HUDEP-2 (cell line): ENCODE data around the gene REELD1.

Source experiments
- DNase-seq, 76 experiments: peaks; one replicate each; lab custom pipeline; 2025; ENCODE audit not compliant: unreplicated experiment in 76 of 76; lab: John Stamatoyannopoulos, UW

The REELD1 gene

GRCh38 chr4:146222313-146222712, 8.0 kb downstream of the REELD1 start:
- no peak for DNase-seq

- DNase-seq, result no peak
Observed at GRCh38 chr4:146224326-146224966, 10.1 kb downstream of the REELD1 start.

- no peak for DNase-seq
Observed at GRCh38 chr4:146229406-146229805, 15.1 kb downstream of the REELD1 start.

GRCh38 chr4:146232131-146232722, 17.9 kb downstream of the REELD1 start:
- no peak for DNase-seq

GRCh38 chr4:146235654-146236177, 21.4 kb downstream of the REELD1 start:
- DNase-seq, result no peak

GRCh38 chr4:146236216-146236615, 21.9 kb downstream of the REELD1 start:
- DNase-seq, result no peak

- DNase-seq, result no peak
Observed at GRCh38 chr4:146237092-146237491, 22.8 kb downstream of the REELD1 start.

GRCh38 chr4:146238107-146238506, 23.8 kb downstream of the REELD1 start:
- DNase-seq, result no peak

- DNase-seq, result peak in 14 of 76 experiments; percentile 1 to 37 (median 9)
Observed at GRCh38 chr4:146243141-146243882, 29.0 kb downstream of the REELD1 start.

GRCh38 chr4:146243883-146244277, 29.5 kb downstream of the REELD1 start:
- DNase-seq, result no peak

GRCh38 chr4:146244496-146244895, 30.2 kb downstream of the REELD1 start:
- DNase-seq, result no peak

- DNase-seq, result peak in 5 of 76 experiments; percentile 1 to 19 (median 3)
Observed at GRCh38 chr4:146245246-146245645, 30.9 kb downstream of the REELD1 start.

GRCh38 chr4:146245850-146246249, 31.5 kb downstream of the REELD1 start:
- no peak for DNase-seq

GRCh38 chr4:146246381-146246780, 32.0 kb downstream of the REELD1 start:
- DNase-seq, result no peak

GRCh38 chr4:146247356-146247755, 33.0 kb downstream of the REELD1 start:
- no peak for DNase-seq

GRCh38 chr4:146252969-146253611, 38.8 kb downstream of the REELD1 start:
- DNase-seq, result no peak

GRCh38 chr4:146255463-146255862, 41.1 kb downstream of the REELD1 start:
- no peak for DNase-seq

- no peak for DNase-seq
Observed at GRCh38 chr4:146255874-146256273, 41.5 kb downstream of the REELD1 start.

- DNase-seq, result no peak
Observed at GRCh38 chr4:146256328-146256727, 42.0 kb downstream of the REELD1 start.

GRCh38 chr4:146257511-146257910, 43.2 kb downstream of the REELD1 start:
- no peak for DNase-seq

- no peak for DNase-seq
Observed at GRCh38 chr4:146260521-146260920, 46.2 kb downstream of the REELD1 start.
